ENCODE results near the gene TEKT1. TPM values are rescaled to one million over a fixed set of nuclear protein-coding genes. Genes with fewer than 3 reads are reported as not detected.

TEKT1 gene
- total RNA-seq, 1 donor, result not detected

DNA sequence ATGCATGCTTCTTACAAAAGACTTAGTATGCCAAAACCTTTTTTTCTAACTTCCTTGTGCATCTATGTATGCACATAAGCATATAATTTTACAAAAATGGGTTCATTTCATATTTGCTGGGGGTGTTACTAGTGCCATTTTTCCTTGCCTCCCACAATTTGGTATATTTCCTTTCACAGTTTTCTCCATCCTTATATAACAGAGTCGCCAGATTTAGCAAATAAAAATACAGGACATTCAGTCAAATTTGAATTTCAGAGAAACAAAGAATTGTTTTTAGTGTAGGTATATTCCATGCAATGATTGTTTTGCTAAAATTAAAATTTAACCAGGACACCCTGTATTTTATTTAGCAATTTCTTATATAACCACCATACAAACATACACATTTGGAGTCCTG lies 59.5 kb downstream of the TEKT1 start:
- Histone ChIP-seq H3K27ac (ENCODE audit: low read depth, low read length) (no peak overlapping the region), H4K20me1 (ENCODE audit: insufficient read depth, low read length) (no peaks in the 10 kb centered on the region), H2AFZ (ENCODE audit: low read length) (no peak overlapping the region), H3K4me2 (ENCODE audit: insufficient read depth, low read length) (no peak overlapping the region), H3K36me3 (ENCODE audit: insufficient read depth, low read length) (peaks cover 41% of the 10 kb centered on the region), H3K4me3 (ENCODE audit: insufficient read depth, low read length) (no peak overlapping the region), H3K9me3 (ENCODE audit: low read depth, low read length) (no peaks in the 10 kb centered on the region), H3K4me1 (ENCODE audit: insufficient read depth, low read length) (no peaks in the 10 kb centered on the region), H3K79me2 (ENCODE audit: insufficient read depth, low read length) (no peaks in the 10 kb centered on the region), H3K27me3 (ENCODE audit: insufficient read depth, low read length) (peaks cover 18% of the 10 kb centered on the region)
- TF ChIP-seq CTCF (IDR thresholded peaks at IDR 0.05; ENCODE audit: extremely low read depth, low read depth, low read length), result no peak
- DNase-seq (ENCODE audit: insufficient read length, low spot score, missing footprints), result no peak

DNA sequence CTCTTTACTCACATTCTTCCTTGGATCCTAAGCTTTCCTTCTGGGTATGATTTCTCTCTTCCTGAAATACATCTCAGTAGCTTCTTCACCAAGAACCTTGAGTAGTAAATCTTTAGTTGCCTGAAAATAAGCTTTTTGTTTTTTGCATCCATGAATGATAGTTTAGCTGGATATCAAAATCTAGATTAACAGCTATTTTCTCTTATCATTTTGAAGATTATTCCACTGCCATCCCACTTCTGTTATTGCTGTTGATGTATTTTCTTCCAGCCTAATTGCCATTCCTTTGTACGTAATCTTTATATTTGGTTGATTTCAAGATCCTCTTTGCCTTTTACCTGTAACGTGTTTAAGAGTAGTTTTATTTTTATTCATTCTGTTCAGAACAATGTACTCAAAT lies 63.1 kb downstream of the TEKT1 start:
- Histone ChIP-seq H3K36me3 (ENCODE audit: insufficient read depth, low read length) (peaks cover 46% of the 10 kb centered on the region), H3K4me3 (ENCODE audit: insufficient read depth, low read length) (no peak overlapping the region), H4K20me1 (ENCODE audit: insufficient read depth, low read length) (no peaks in the 10 kb centered on the region), H2AFZ (ENCODE audit: low read length) (no peak overlapping the region), H3K79me2 (ENCODE audit: insufficient read depth, low read length) (no peaks in the 10 kb centered on the region), H3K27ac (ENCODE audit: low read depth, low read length) (no peak overlapping the region), H3K27me3 (ENCODE audit: insufficient read depth, low read length) (no peaks in the 10 kb centered on the region), H3K4me1 (ENCODE audit: insufficient read depth, low read length) (no peaks in the 10 kb centered on the region), H3K4me2 (ENCODE audit: insufficient read depth, low read length) (no peak overlapping the region), H3K9me3 (ENCODE audit: low read depth, low read length) (no peaks in the 10 kb centered on the region)
- no peak for DNase-seq (ENCODE audit: insufficient read length, low spot score, missing footprints)
- TF ChIP-seq CTCF (IDR thresholded peaks at IDR 0.05; ENCODE audit: extremely low read depth, low read depth, low read length), result no peak

GRCh38 chr17:6761779-6762178 lies 69.8 kb downstream of the TEKT1 start:
- peaks cover 1% of the 10 kb centered on the region for H3K4me1 ChIP-seq (ENCODE audit: insufficient read depth, low read length)
- H3K9me3 ChIP-seq (ENCODE audit: low read depth, low read length), result no peaks in the 10 kb centered on the region
- no peaks in the 10 kb centered on the region for H3K27me3 ChIP-seq (ENCODE audit: insufficient read depth, low read length)
- H3K27ac ChIP-seq (ENCODE audit: low read depth, low read length), result no peak overlapping the region
- H2AFZ ChIP-seq (ENCODE audit: low read length), result no peak overlapping the region
- DNase-seq (ENCODE audit: insufficient read length, low spot score, missing footprints), result no peak
- no peak overlapping the region for H3K4me2 ChIP-seq (ENCODE audit: insufficient read depth, low read length)
- no peak overlapping the region for H3K4me3 ChIP-seq (ENCODE audit: insufficient read depth, low read length)
- no peaks in the 10 kb centered on the region for H3K79me2 ChIP-seq (ENCODE audit: insufficient read depth, low read length)
- H3K36me3 ChIP-seq (ENCODE audit: insufficient read depth, low read length), result peaks cover 10% of the 10 kb centered on the region
- no peak for TF ChIP-seq CTCF (IDR thresholded peaks at IDR 0.05; ENCODE audit: extremely low read depth, low read depth, low read length)
- no peaks in the 10 kb centered on the region for H4K20me1 ChIP-seq (ENCODE audit: insufficient read depth, low read length)

DNA sequence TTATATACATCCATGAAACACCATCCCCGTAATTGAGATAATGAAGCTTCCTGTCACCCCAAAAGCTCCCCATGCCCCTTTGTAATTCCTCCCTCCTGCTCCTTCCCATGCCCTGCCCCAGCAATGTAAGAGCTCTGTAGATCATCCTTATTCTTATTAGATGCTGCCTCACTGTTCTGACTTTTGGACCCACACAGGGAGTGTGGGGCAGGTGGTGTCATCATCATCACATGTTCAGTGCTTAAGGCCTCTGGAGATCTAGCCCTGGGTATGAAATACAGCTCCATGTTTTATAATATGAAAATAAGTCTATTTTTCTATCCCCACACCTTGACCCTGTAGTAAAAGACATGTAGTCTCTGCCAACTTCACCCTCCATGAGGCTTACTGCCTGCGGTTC lies 73.8 kb downstream of the TEKT1 start:
- Histone ChIP-seq H3K27me3 (ENCODE audit: insufficient read depth, low read length) (no peaks in the 10 kb centered on the region), H3K79me2 (ENCODE audit: insufficient read depth, low read length) (no peaks in the 10 kb centered on the region), H2AFZ (ENCODE audit: low read length) (no peak overlapping the region), H3K4me2 (ENCODE audit: insufficient read depth, low read length) (no peak overlapping the region), H3K4me1 (ENCODE audit: insufficient read depth, low read length) (peaks cover 28% of the 10 kb centered on the region), H3K27ac (ENCODE audit: low read depth, low read length) (no peak overlapping the region), H3K36me3 (ENCODE audit: insufficient read depth, low read length) (peaks cover 4% of the 10 kb centered on the region), H4K20me1 (ENCODE audit: insufficient read depth, low read length) (no peaks in the 10 kb centered on the region), H3K4me3 (ENCODE audit: insufficient read depth, low read length) (no peak overlapping the region), H3K9me3 (ENCODE audit: low read depth, low read length) (no peaks in the 10 kb centered on the region)
- no peak for DNase-seq (ENCODE audit: insufficient read length, low spot score, missing footprints)
- no peak for TF ChIP-seq CTCF (IDR thresholded peaks at IDR 0.05; ENCODE audit: extremely low read depth, low read depth, low read length)
